SK-N-DZ (cell line): ENCODE measurements around the gene TEAD1.
"Not testable (repeated sequence)": the region's sequence is repeated elsewhere in the genome, so short reads cannot be mapped to it uniquely, and the experiment has no call there.

ENCODE experiments used
- DNase-seq: peaks from one replicate; pipeline ENCODE4 v3.0.0-alpha.2; 2015; ENCODE audit warnings: low spot score

The TEAD1 gene

GRCh38 chr11:12735262-12735661 lies 61.0 kb downstream of the TEAD1 start:
- no peak for DNase-seq

GRCh38 chr11:12737024-12737423 lies 62.8 kb downstream of the TEAD1 start:
- no peak for DNase-seq

GRCh38 chr11:12741671-12742216 lies 67.5 kb downstream of the TEAD1 start:
- DNase-seq, result no peak

DNA sequence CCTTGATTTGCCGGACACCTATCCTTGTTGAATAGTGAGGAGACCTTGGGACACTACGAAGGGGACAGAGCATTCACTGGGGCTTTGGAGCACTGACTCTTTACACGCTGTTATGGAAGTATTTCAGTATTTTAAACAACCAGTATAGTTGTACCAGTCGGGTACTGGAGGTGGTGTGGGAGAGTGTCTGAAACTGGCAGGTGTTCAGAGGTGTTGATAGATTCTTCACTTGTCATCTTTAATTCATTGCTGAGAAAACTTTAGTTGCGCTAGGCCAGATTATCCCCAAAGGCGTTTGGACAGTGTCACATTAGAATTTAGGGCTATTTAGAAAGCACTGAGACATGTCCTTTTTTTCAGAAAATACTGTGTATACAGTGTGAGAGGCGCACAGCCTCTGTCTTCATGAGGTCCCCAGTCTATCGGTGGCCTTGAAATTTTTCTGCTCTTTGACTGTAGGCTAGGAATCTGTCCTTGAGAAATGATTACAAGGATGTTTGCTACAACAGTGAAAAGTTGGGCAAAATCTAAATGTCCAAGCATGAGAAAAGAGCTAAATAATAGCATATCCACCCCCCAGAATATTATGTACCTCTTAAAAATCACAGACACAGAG lies 69.7 kb downstream of the TEAD1 start:
- no peak for DNase-seq

DNA sequence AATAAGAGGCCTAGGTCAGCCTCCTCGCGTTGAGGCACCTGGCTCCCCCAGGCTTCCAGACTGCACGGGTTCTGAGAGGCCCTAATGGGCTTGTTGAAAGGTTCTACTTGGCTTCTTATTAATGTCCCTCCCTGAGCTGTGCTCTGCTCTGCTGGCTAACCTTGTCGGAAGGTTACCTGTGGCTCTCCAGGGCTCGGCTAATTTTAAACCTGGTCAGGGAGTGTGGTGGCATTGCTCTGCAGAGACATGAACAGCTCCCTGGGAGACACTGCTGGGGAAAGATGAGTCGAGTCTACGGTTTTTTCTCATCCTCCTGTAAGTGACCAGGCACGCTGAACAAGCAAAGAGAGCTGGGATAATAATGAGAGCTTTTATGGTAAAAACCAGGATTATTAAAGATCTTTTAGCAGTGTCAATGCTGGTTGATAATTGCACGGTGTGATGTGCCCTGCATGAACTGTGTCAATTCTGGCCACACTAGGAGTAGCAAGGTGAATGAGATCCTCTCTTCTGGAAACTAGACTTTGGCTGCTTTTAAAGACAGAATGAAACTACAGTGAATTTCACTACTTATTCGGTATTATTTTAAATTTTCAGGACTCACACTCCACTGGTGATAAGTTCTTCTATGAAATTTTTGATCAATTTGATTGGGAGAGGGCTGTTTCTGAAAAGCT lies 70.7 kb downstream of the TEAD1 start:
- DNase-seq, result peak; percentile 30

DNA sequence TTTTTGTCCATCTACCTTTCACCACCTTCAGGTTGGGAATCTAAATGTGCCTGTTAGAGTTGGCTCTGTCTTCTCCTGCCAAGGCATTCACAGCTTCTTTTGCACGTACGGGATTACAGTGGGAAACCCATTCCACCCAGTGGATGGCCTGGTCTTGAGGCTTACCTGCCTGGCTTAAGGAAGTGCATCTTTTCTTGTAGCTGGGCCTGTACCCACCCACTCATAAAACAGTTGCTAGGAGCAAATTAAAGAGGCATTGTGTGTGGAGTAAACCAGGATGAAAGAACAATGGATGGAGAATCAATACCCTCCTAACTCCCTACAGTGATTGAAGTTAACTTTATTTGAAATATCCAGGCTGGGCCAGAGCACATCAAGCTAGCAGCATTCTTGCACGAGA lies 71.6 kb downstream of the TEAD1 start:
- DNase-seq, result no peak

- DNase-seq, result peak; percentile 90
Measured at GRCh38 chr11:12746593-12747097, 72.4 kb downstream of the TEAD1 start.

DNA sequence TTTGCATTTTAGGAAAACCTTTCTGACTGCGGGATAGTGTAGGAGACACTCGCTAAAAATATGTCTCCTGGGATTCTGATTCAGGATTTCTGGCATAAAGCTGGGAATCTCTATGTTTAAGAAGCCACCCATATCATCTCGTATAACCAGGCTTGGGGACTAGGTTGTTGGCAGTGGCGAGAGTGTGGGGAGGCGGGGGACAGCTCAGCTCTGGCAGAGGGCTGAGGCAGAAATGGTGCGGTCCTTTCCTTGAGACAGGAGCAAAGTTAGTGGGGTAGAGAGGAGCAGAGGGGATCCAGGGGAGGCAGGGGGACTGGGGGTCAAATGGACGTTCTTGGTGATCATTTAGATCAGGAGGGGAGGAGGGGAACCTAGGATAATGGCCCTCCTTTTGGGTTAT lies 74.3 kb downstream of the TEAD1 start:
- no peak for DNase-seq

DNA sequence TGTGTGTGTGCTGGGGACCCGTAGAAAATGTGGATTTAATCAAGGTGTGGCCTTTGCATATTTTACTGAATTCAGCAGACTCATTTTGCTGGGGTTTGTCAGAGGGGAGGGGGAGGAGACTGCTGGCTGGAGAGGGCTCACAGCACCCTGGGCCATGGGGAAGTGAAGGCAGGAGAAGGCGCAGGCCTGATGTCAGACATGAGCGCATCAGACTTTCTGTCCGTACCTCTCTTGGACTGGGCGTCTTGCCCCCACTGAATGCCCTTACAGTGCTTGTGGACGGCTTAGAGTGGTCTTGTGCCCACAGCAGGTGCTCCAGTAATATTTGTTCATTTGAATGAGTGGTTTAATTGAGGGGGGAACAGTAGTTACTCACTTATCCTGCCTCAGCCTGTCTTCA lies 75.2 kb downstream of the TEAD1 start:
- no peak for DNase-seq

GRCh38 chr11:12750181-12750580 lies 76.0 kb downstream of the TEAD1 start:
- no peak for DNase-seq

DNA sequence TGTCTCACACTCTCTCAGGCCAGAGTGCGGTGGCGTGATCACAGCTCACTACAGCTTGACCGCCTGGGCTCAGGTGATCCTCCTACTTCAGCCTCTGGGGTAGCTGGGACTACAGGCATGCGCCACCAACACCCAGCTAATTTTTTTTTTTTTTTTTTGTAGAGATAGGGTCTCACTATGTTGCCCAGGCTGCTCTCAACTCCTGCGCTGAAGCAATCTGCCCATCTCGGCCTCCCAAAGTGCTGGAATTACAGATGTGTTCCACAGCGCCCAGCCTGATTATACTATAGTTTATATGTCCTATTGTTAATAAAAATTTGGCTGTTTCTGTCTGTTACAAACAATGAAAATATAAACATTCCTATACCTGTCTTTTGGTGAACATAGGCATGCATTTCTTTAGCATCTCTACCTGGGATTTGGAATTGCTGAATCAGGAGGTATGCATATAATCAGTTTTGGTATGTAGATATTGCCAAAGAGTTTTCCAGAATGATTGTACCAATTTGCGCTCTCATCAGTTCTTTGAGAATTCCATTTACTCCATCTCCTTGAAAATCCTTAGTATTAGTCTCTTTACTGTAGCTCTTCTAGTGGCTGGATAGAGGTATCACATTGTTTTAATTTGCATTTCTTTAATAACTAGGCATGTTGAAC lies 78.8 kb downstream of the TEAD1 start:
- no peak for DNase-seq

GRCh38 chr11:12754021-12754420 lies 79.8 kb downstream of the TEAD1 start:
- DNase-seq, result no peak

DNA sequence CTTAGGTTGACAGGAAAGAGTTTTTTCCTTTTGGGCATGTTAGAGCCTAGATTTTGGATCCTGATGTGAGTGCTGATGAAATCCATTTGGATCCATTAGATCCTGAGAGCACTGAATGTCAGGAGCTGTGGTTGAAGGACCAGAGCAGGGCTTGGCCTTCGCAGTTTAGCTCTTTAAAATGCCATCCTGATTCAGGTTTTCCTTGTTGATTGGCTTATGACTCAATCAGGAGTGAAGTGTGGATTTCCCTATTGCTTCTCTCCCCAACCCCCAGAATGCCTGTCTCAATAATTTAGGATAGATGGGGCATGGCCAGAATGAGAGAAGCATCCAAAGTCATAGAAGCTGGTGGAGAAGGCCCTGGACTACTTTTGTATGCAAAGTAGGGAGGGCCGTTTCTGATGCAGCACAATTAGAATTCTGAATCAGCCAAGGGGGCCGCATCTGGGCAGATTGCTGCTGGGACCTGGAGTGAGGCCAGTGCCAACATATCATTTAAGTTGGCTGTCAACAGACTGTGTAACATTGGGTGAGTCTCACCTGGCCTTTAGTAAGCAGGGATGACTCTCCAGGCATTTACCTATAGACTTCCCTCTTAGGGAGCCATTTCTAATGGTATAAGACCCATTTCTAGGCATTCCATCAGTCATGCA lies 80.5 kb downstream of the TEAD1 start:
- no peak for DNase-seq

GRCh38 chr11:12755510-12756453 lies 81.6 kb downstream of the TEAD1 start:
- DNase-seq, result no peak

DNA sequence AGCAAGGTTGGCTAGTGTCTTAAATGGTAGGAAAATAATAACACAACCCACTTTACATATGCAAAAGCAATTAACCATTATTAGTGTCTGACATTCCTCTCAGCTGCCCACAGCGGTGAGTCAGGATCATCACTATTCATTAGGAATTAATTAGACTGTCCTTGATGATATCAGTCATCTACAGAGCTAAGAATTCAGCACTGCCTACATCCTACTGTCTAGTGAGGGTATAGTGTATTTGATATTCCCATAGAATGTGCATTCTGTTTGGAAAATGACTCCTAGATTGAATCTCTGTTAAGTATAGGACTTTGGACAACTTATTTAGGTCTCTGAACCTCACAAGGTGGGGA lies 82.2 kb downstream of the TEAD1 start:
- no peak for DNase-seq

GRCh38 chr11:12756867-12757266 lies 82.6 kb downstream of the TEAD1 start:
- DNase-seq, result no peak

DNA sequence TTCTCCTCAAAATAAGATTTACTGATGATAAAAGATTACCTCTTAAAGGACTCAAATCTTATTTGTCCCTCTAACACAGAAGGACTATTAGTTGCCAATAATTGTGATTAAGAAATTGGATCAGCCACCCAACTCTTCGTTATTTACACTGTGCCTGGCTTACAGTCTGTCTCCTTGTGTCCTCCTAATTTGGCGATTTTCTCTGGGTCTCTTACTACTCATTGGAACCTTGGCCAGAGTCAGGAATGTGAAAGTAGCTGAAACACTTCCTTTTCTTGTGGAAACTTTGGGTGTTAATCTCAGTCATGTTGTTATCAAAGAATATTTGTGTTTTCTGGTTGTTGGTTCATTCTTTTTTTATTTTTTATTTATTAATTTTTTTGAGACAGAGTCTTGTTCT lies 83.2 kb downstream of the TEAD1 start:
- no peak for DNase-seq

DNA sequence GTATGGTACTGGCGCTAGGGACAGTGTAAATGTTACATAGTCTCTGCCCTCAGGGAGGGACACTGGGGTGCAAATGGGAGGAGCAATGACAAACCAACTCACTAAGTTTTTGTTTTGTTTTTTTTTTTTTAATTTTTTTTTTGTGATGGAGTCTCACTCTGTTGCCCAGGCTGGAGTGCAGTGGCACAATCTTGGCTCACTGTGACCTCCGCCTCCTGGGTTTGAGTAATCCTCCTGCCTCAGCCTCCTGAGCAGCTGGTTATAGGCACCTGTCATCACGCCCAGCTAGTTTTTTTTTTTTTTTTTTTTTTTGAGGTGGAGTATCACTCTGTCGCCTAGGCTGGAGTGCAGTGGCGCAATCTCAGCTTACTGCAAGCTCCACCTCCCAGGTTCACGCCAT lies 83.9 kb downstream of the TEAD1 start:
- not testable (repeated sequence) for DNase-seq

GRCh38 chr11:12761029-12761428 lies 86.8 kb downstream of the TEAD1 start:
- no peak for DNase-seq

DNA sequence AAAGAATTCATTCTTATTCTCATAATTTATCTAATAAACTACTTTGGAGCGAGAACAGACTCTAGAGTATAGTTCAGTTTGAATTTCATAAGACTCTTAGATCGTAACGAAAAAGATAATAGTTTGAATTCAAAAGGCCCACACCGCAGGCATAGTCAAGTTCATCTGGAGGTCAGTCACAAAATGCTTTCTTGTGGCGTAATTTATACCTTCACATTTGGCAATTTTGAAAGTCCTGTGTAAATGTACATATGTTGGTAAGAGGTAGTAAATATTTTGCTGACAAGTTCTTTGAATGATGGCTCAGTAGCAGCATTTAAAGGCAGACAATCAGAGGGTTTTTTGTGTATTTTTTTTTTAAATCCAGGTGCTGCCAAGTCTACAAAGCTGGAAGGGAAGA lies 88.1 kb downstream of the TEAD1 start:
- DNase-seq, result no peak

- DNase-seq, result no peak
Measured at GRCh38 chr11:12762696-12763324, 88.6 kb downstream of the TEAD1 start.
